ENCODE data around the gene KLRC3.

- TF ChIP-seq, protein P1, sequence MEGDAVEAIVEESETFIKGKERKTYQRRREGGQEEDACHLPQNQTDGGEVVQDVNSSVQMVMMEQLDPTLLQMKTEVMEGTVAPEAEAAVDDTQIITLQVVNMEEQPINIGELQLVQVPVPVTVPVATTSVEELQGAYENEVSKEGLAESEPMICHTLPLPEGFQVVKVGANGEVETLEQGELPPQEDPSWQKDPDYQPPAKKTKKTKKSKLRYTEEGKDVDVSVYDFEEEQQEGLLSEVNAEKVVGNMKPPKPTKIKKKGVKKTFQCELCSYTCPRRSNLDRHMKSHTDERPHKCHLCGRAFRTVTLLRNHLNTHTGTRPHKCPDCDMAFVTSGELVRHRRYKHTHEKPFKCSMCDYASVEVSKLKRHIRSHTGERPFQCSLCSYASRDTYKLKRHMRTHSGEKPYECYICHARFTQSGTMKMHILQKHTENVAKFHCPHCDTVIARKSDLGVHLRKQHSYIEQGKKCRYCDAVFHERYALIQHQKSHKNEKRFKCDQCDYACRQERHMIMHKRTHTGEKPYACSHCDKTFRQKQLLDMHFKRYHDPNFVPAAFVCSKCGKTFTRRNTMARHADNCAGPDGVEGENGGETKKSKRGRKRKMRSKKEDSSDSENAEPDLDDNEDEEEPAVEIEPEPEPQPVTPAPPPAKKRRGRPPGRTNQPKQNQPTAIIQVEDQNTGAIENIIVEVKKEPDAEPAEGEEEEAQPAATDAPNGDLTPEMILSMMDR (conservative IDR thresholded peaks at IDR 0.05; ENCODE audit: low read length) = no peak
- TF ChIP-seq EZH2phosphoT487 (IDR thresholded peaks at IDR 0.05; ENCODE audit: borderline replicate concordance, low read depth, low read length) = no peak
Measured at GRCh38 chr12:10368206-10369171, 51.9 kb downstream of the KLRC3 start.
